Sigmoid colon (tissue), 7 donors: ENCODE results near the gene KRT14. TPM values are rescaled to one million over a fixed set of nuclear protein-coding genes. Genes with fewer than 3 reads are reported as not detected.

ENCODE experiments used
- DNase-seq: peaks from one replicate; pipeline ENCODE4 v3.0.0-alpha.2; 2019
- H3K27ac ChIP-seq, 4 donors: fragments of 200-600 bp; sonication (generic); one replicate each; pipeline ENCODE4 v1.5.1; 2016 to 2019; ENCODE audit warnings: mild to moderate bottlenecking in 1 of 4
- H3K27me3 ChIP-seq, 3 donors: fragments of 200-600 bp; sonication (generic); one replicate each; pipeline ENCODE4 v1.5.1; 2019; ENCODE audit warnings: mild to moderate bottlenecking in 1 of 3
- H3K36me3 ChIP-seq, 4 donors: fragments of 200-600 bp; sonication (generic); one replicate each; pipeline ENCODE4 v1.5.1; 2016 to 2019
- H3K4me1 ChIP-seq, 4 donors: fragments of 200-600 bp; sonication (generic); one replicate each; pipeline ENCODE4 v1.5.1; 2017 to 2019
- H3K4me3 ChIP-seq, 4 donors: fragments of 200-600 bp; sonication (generic); one replicate each; pipeline ENCODE4 v1.5.1; 2017 to 2019; ENCODE audit warnings: mild to moderate bottlenecking in 2 of 4, moderate library complexity in 1 of 4
- H3K9me3 ChIP-seq, 4 donors: fragments of 200-600 bp in 3 of 4; sonication (generic) in 3 of 4; one replicate each; pipeline versions ENCODE4 v1.5.1 to v1.6.1; 2013 to 2019
- CTCF ChIP-seq, 4 experiments: fragments of 450-650 bp in 3 of 4; fragments of 200-600 bp in 1 of 4; IDR thresholded peaks; one replicate each; pipeline ENCODE4 v1.5.1; 2016 to 2019; ENCODE audit warnings: antibody characterized with exemption in 4 of 4, mild to moderate bottlenecking in 3 of 4, moderate library complexity in 2 of 4
- EP300 ChIP-seq, 4 donors: sonication (generic); formaldehyde crosslinking; IDR thresholded peaks; one replicate each; pipeline ENCODE4 v1.6.1; 2017; ENCODE audit warnings: antibody characterized with exemption in 4 of 4
- POLR2A ChIP-seq, 2 donors: fragments of 450-650 bp; IDR thresholded peaks; one replicate each; pipeline ENCODE4 v1.6.1; 2016; ENCODE audit warnings: antibody characterized with exemption in 2 of 2, mild to moderate bottlenecking in 2 of 2, moderate library complexity in 2 of 2
- POLR2AphosphoS5 ChIP-seq, 4 donors: sonication (generic); formaldehyde crosslinking; IDR thresholded peaks; one replicate each; pipeline ENCODE4 v1.6.1; 2017; ENCODE audit warnings: antibody characterized with exemption in 4 of 4
- WGBS, 2 donors: extraction: QIAGEN DNeasy Blood & Tissue Kit; methylation state at CpG; one replicate each; pipeline ENCODE4 v1.1.7; 2013; 5-methylcytosine and 5-hydroxymethylcytosine counted together
- intact Hi-C: fragments of 100-400 bp; cut with DNase I; formaldehyde crosslinking; loops from one replicate; pipeline ENCODE4 v1.15.1; 2023
- polyA plus RNA-seq, 3 donors: library from polyadenylated mRNA; stranded (reverse); fragments of 200-250 nt; gene quantifications; one replicate each; pipeline ENCODE4 v1.2.3, GENCODE V29; 2013
- total RNA-seq, 4 donors: library from RNA; depleted of rRNA; stranded (reverse); fragments of >200 nt; gene quantifications; one replicate each; pipeline ENCODE4 v1.1.0, GENCODE V29; 2016
- donor health status: healthy with polysubstance abuse.
- donor health status: Bipolar disorder and iron deficiency.
- donor health status: healthy.

KRT14 gene
- total and polyA plus RNA-seq, 7 donors, result 0.15 to 3.6 (median 1.4) TPM; not detected in 4

- Histone ChIP-seq H3K27me3 (no peaks in the 10 kb centered on the region), H3K27ac (no peak overlapping the region), H3K36me3 (no peaks in the 10 kb centered on the region), H3K4me3 (no peak overlapping the region), H3K4me1 (no peaks in the 10 kb centered on the region), H3K9me3 (no peaks in the 10 kb centered on the region)
- TF ChIP-seq CTCF (IDR thresholded peaks at IDR 0.05) (no peak), POLR2AphosphoS5 (IDR thresholded peaks at IDR 0.05) (no peak), POLR2A (IDR thresholded peaks at IDR 0.05) (no peak), EP300 (IDR thresholded peaks at IDR 0.05) (no peak)
- WGBS, 2 donors, result 71 to 83% methylated on average over 4 of the region's 4 CpGs
- DNase-seq, result no peak
- intact Hi-C loops, result no loop called here
Observed at GRCh38 chr17:41600318-41600717, 13.6 kb upstream of the KRT14 start.

DNA sequence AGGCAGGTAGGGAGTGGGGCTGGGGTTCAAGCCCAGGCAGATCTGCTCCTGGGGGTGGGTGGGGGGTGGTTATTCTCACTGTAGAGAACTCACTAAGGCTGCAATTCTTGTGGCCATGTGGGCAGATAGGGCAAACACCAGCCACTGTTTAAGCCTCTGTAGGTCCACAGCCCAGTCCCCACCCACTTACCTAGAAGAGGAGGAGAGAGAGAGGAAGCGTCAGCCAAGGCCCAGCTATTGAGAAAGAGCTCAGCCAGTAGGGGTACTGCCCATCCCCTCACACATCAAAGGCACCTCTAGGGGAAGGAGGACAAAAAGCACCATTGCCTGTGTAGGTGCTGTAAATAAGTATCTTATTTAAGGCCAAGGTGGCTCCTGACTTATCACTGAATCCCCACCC is 13.0 kb upstream of the KRT14 start:
- 74 to 83% methylated on average over 1 of the region's 1 CpG for WGBS, 2 donors
- intact Hi-C loops, result no loop called here
- TF ChIP-seq EP300 (IDR thresholded peaks at IDR 0.05) (no peak), POLR2A (IDR thresholded peaks at IDR 0.05) (no peak)
- no peaks in the 10 kb centered on the region for H3K27me3 ChIP-seq
- no peaks in the 10 kb centered on the region for H3K9me3 ChIP-seq
- no peak overlapping the region for H3K4me3 ChIP-seq
- H3K4me1 ChIP-seq, result no peaks in the 10 kb centered on the region
- H3K27ac ChIP-seq, result no peak overlapping the region
- DNase-seq, result no peak
- no peaks in the 10 kb centered on the region for H3K36me3 ChIP-seq

DNA sequence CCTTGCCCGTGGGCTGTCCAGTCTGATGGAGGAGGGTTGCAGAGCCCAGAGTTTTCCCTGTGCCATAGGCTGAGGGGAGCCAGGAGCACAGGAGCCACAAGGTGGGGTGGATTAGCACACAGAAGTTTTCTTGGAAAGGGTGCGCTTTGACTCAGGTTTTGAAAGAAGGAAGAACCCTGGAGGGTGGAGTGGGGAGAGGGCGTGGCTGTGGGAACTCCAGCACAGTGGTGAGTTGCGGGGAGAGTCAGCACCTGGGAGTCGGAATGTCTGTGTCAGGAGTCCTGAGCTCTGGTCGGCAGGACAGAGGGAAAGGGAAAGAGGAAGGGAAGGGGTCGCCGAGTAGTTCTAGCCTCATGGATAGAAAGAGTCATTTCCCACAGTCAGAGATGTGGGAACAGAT is 8.9 kb upstream of the KRT14 start:
- H3K27ac ChIP-seq, result no peak overlapping the region
- intact Hi-C loops, result no loop called here
- 40 to 73% methylated on average over 8 of the region's 8 CpGs for WGBS, 2 donors
- no peak for TF ChIP-seq CTCF (IDR thresholded peaks at IDR 0.05)
- TF ChIP-seq POLR2AphosphoS5 (IDR thresholded peaks at IDR 0.05), result no peak
- TF ChIP-seq EP300 (IDR thresholded peaks at IDR 0.05), result no peak
- no peaks in the 10 kb centered on the region for H3K36me3 ChIP-seq
- H3K4me3 ChIP-seq, result no peak overlapping the region
- H3K9me3 ChIP-seq, result no peaks in the 10 kb centered on the region
- DNase-seq, result peak; percentile 39
- H3K4me1 ChIP-seq, result no peaks in the 10 kb centered on the region
- peaks cover 0 to 2% (median 0%) of the 10 kb centered on the region in 3 donors for H3K27me3 ChIP-seq

DNA sequence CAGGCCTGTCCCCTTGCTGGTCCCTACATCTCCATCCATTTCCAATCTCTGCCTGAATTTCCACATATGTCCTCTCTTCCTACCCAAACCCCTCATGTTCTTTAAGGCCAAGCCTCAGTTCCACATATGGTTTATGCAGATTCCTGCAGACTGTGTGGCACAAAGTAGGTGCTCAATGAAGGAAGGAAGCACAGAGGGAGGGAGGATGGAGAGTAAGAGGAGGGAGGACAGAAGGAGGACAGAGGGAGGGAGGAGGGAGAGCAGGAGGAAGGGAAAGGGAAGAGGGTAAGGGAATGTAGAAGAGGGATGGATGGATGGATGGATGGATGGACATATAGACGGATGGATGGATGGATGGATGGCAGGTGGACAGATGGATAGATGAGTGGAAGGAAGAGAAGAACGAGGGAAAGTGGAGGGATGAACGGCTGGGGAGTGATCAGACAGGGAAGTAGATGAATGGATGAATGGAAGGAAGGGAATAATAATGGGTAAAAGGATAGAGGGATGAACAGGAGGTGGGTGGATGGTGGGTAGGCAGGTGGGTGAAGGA is 7.7 kb upstream of the KRT14 start:
- no peaks in the 10 kb centered on the region for H3K36me3 ChIP-seq
- H3K4me1 ChIP-seq, result no peaks in the 10 kb centered on the region
- 42 to 72% methylated on average over 3 of the region's 3 CpGs for WGBS, 2 donors
- H3K27ac ChIP-seq, result no peak overlapping the region
- DNase-seq, result no peak
- H3K4me3 ChIP-seq, result no peak overlapping the region
- peaks cover 0 to 2% (median 0%) of the 10 kb centered on the region in 3 donors for H3K27me3 ChIP-seq
- intact Hi-C loops, result no loop called here
- H3K9me3 ChIP-seq, result no peaks in the 10 kb centered on the region
- TF ChIP-seq EP300 (IDR thresholded peaks at IDR 0.05) (no peak), POLR2A (IDR thresholded peaks at IDR 0.05) (no peak), POLR2AphosphoS5 (IDR thresholded peaks at IDR 0.05) (no peak), CTCF (IDR thresholded peaks at IDR 0.05) (no peak)

- intact Hi-C loops, result no loop called here
- Histone ChIP-seq H3K4me3 (no peak overlapping the region), H3K36me3 (no peaks in the 10 kb centered on the region), H3K4me1 (no peaks in the 10 kb centered on the region), H3K9me3 (no peaks in the 10 kb centered on the region), H3K27me3 (peaks cover 0 to 2% (median 0%) of the 10 kb centered on the region in 3 donors), H3K27ac (no peak overlapping the region)
- TF ChIP-seq CTCF (IDR thresholded peaks at IDR 0.05) (no peak), EP300 (IDR thresholded peaks at IDR 0.05) (no peak), POLR2A (IDR thresholded peaks at IDR 0.05) (no peak), POLR2AphosphoS5 (IDR thresholded peaks at IDR 0.05) (no peak)
- peak; percentile 43 for DNase-seq
- WGBS, 2 donors, result 50 to 69% methylated on average over 8 of the region's 8 CpGs
Observed at GRCh38 chr17:41593306-41593981, 6.7 kb upstream of the KRT14 start.
